Retinal pigment epithelial cell (primary cell): ENCODE results near the gene TYSND1.

Experiments used
- DNase-seq: peaks from one replicate; pipeline ENCODE4 v3.0.0-alpha.2; 2010; ENCODE audit warnings: low read depth
- H3K4me3 ChIP-seq: 2 replicates; pipeline ENCODE4 v1.5.1; 2011; ENCODE audit warnings: mild to moderate bottlenecking, low read length, control low read depth, moderate library complexity
- CTCF ChIP-seq: conservative IDR thresholded peaks from 2 replicates; pipeline ENCODE4 v1.5.1; 2011; ENCODE audit warnings: low read depth, low read length, control low read depth, inconsistent platforms

The TYSND1 gene

GRCh38 chr10:70175516-70175915 is 29.0 kb upstream of the TYSND1 start:
- H3K4me3 ChIP-seq = no peak overlapping the region
- TF ChIP-seq CTCF = no peak
- no peak for DNase-seq

- H3K4me3 ChIP-seq = no peak overlapping the region
- TF ChIP-seq CTCF = no peak
- no peak for DNase-seq
Measured at GRCh38 chr10:70174058-70174741, 27.7 kb upstream of the TYSND1 start.

- peak overlapping the region; percentile 99 for H3K4me3 ChIP-seq
- DNase-seq = no peak
- TF ChIP-seq CTCF = no peak
Measured at GRCh38 chr10:70169649-70170364, 23.3 kb upstream of the TYSND1 start.

GRCh38 chr10:70169011-70169410 is 22.5 kb upstream of the TYSND1 start:
- TF ChIP-seq CTCF = no peak
- peak overlapping the region; percentile 99 for H3K4me3 ChIP-seq
- DNase-seq = no peak

GRCh38 chr10:70167246-70167645 is 20.7 kb upstream of the TYSND1 start:
- no peak for TF ChIP-seq CTCF
- no peak overlapping the region for H3K4me3 ChIP-seq
- DNase-seq = no peak

GRCh38 chr10:70166394-70166793 is 19.9 kb upstream of the TYSND1 start:
- no peak for DNase-seq
- no peak overlapping the region for H3K4me3 ChIP-seq
- no peak for TF ChIP-seq CTCF

- no peak overlapping the region for H3K4me3 ChIP-seq
- no peak for DNase-seq
- TF ChIP-seq CTCF = no peak
Measured at GRCh38 chr10:70164163-70164562, 17.7 kb upstream of the TYSND1 start.
